Activated B cell treated with CpG ODN at 0.5 μM for 24 hours (primary cell): Measurements from ENCODE around the gene CPT1A. TPM values are rescaled to one million over a fixed set of nuclear protein-coding genes. Genes with fewer than 3 reads are reported as not detected.

Experiments
- ATAC-seq: fragments of 200-7000 bp; cut with Tn5 transposase; one replicate; pipeline ENCODE4 v1.10.0; 2021; ENCODE audit warnings: low read depth, mild to moderate bottlenecking, moderate library complexity
- CTCF ChIA-PET: fragments of 350-600 bp; sonication (Branson Sonifier 250); formaldehyde crosslinking; loops from one replicate; lab custom pipeline; 2021; ENCODE audit warnings: antibody characterized with exemption; lab: Charles Lee
- POLR2A ChIA-PET: fragments of 350-600 bp; sonication (Branson Sonifier 250); formaldehyde crosslinking; loops from one replicate; lab custom pipeline; 2021; ENCODE audit warnings: antibody characterized with exemption; lab: Charles Lee
- DNase-seq: peaks from one replicate; pipeline ENCODE4 v3.0.0; 2022
- H3K27ac Mint-ChIP-seq: one replicate; pipeline ENCODE4 v1.8.0; 2020; ENCODE audit warnings: mixed read lengths
- H3K27me3 Mint-ChIP-seq: one replicate; pipeline ENCODE4 v1.8.0; 2021; ENCODE audit warnings: mixed read lengths
- H3K36me3 Mint-ChIP-seq: one replicate; pipeline ENCODE4 v1.8.0; 2021; ENCODE audit warnings: low read depth, mixed read lengths
- H3K4me1 Mint-ChIP-seq: one replicate; pipeline ENCODE4 v1.8.0; 2021; ENCODE audit warnings: mixed read lengths
- H3K4me3 Mint-ChIP-seq: one replicate; pipeline ENCODE4 v1.8.0; 2020; ENCODE audit warnings: mild to moderate bottlenecking, mixed read lengths
- H3K9me3 Mint-ChIP-seq: one replicate; pipeline ENCODE4 v1.8.0; 2020; ENCODE audit warnings: mixed read lengths
- intact Hi-C: fragments of 100-400 bp; cut with micrococcal nuclease; formaldehyde crosslinking; loops from one replicate; pipeline ENCODE4 v1.15.1; 2024
- total RNA-seq: library from RNA; stranded (reverse); gene quantifications from 2 replicates; pipeline ENCODE4 v1.2.3, GENCODE V29; 2022
- TF ChIP-seq, protein P1 (sequence below): fragments of 200-600 bp; IDR thresholded peaks from one replicate; pipeline ENCODE4 v1.8.0; 2022; ENCODE audit warnings: antibody characterized with exemption, mild to moderate bottlenecking

CPT1A gene
- total RNA-seq, 1 donor from 2014 or later = 17.2 TPM

DNA sequence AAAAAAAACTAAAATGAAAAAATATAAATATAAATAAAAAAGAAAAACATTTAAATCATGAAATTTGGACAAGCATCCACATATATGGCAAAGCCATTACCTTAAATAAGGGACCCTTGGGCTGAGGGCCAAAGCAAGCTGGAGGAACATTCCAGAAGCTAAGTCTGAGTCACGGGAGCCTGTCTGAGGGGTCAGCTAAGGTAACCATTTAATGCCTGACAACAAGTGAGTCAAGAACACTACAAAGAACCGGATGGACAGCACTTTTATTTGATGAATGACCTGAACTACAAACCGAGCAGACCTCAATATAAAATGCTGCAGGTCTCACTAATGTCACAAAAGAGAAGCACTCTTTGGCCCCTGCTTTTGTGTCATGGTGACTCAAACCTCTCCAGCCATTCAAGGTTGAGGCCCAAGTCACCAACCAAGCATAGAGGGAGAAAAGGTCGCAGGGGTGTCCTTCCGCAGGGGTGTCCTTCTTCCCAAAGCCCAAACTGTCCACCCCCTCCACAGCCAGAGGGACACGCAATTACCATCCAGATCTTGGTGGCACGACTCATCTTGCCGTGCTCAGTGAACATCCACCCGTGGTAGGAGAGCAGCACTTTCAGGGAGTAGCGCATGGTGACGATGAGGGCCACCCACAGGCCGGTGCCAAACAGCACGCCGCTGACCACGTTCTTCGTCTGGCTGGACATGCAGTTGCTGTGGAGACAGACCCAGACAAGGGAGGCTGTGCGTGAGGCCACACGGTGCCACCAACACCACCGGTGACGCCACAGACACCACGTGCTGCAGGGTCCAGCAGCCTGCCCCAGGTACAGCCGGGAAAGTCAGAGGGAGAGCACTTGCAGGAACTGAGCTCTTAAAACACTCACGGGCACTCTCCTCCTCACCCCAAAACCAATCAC lies 34.5 kb downstream of the CPT1A start:
- no peak overlapping the region for H3K4me3 Mint-ChIP-seq
- TF ChIP-seq, protein P1, sequence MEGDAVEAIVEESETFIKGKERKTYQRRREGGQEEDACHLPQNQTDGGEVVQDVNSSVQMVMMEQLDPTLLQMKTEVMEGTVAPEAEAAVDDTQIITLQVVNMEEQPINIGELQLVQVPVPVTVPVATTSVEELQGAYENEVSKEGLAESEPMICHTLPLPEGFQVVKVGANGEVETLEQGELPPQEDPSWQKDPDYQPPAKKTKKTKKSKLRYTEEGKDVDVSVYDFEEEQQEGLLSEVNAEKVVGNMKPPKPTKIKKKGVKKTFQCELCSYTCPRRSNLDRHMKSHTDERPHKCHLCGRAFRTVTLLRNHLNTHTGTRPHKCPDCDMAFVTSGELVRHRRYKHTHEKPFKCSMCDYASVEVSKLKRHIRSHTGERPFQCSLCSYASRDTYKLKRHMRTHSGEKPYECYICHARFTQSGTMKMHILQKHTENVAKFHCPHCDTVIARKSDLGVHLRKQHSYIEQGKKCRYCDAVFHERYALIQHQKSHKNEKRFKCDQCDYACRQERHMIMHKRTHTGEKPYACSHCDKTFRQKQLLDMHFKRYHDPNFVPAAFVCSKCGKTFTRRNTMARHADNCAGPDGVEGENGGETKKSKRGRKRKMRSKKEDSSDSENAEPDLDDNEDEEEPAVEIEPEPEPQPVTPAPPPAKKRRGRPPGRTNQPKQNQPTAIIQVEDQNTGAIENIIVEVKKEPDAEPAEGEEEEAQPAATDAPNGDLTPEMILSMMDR = no peak
- no peaks in the 10 kb centered on the region for H3K27me3 Mint-ChIP-seq
- ATAC-seq = no peak
- intact Hi-C loops = no loop called here
- H3K4me1 Mint-ChIP-seq = peaks cover 3% of the 10 kb centered on the region
- ChIA-PET CTCF (interaction anchor here (1.0 kb wide), 1 partner anchor 8 kb away, joined by 3 read pairs; no protein-coding TSS in a partner anchor), POLR2A (interaction anchor here (0.7 kb wide), 1 partner anchor 9 kb away, joined by 3 read pairs; no protein-coding TSS in a partner anchor)
- no peak for DNase-seq
- no peak overlapping the region for H3K27ac Mint-ChIP-seq
- H3K9me3 Mint-ChIP-seq = no peaks in the 10 kb centered on the region
- H3K36me3 Mint-ChIP-seq = peaks cover 38% of the 10 kb centered on the region

DNA sequence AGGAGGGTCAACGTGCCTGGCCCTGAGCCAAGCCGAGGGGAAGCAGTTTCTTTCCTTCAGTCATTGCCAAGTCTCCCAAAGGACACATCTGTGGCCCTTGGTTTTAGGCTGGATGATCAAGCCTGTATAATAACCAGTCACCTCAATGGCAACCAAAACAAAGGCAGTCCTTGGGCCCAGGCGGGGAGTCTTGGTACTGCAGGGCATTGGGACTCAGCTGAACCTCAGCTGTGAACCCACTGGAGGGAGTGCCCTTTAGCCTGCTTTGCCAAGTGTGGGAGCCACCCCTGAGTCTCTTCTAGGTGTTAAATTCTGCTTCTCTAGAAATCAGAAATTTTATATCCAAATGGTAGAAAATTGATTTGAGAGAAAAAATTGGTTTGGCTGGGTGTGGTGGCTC lies 36.9 kb downstream of the CPT1A start:
- Mint-ChIP-seq H3K4me1 (no peaks in the 10 kb centered on the region), H3K9me3 (no peaks in the 10 kb centered on the region), H3K27ac (no peak overlapping the region), H3K36me3 (peaks cover 43% of the 10 kb centered on the region), H3K27me3 (no peaks in the 10 kb centered on the region), H3K4me3 (no peak overlapping the region)
- CTCF ChIA-PET = no interaction called here
- intact Hi-C loops = no loop called here
- ATAC-seq (no peak), DNase-seq (no peak)
- TF ChIP-seq, protein P1 = no peak
- POLR2A ChIA-PET = no interaction called here

DNA sequence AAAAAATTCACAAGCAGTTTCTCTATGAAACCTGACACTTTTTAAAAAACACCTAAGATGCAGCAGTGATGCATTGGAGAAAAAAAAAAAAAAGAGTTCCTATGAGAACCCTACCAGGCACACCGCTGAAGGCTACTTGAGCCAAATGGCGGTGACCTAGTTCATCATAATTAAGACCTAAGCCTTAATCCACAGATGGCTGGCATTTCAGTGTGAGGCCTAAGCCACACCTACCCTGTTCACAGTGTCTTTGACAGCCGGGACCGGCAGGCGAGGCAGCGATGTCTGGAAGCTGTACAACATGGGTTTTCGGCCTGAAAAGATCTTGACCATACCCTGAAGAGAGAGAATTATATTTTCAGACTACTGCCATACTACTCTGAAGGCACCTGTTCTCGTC lies 38.0 kb downstream of the CPT1A start:
- ChIA-PET POLR2A (no interaction called here), CTCF (no interaction called here)
- H3K27ac Mint-ChIP-seq = no peak overlapping the region
- intact Hi-C loops = no loop called here
- DNase-seq (no peak), ATAC-seq (no peak)
- H3K27me3 Mint-ChIP-seq = no peaks in the 10 kb centered on the region
- peaks cover 43% of the 10 kb centered on the region for H3K36me3 Mint-ChIP-seq
- H3K4me1 Mint-ChIP-seq = no peaks in the 10 kb centered on the region
- H3K4me3 Mint-ChIP-seq = no peak overlapping the region
- TF ChIP-seq, protein P1 = no peak
- H3K9me3 Mint-ChIP-seq = no peaks in the 10 kb centered on the region

DNA sequence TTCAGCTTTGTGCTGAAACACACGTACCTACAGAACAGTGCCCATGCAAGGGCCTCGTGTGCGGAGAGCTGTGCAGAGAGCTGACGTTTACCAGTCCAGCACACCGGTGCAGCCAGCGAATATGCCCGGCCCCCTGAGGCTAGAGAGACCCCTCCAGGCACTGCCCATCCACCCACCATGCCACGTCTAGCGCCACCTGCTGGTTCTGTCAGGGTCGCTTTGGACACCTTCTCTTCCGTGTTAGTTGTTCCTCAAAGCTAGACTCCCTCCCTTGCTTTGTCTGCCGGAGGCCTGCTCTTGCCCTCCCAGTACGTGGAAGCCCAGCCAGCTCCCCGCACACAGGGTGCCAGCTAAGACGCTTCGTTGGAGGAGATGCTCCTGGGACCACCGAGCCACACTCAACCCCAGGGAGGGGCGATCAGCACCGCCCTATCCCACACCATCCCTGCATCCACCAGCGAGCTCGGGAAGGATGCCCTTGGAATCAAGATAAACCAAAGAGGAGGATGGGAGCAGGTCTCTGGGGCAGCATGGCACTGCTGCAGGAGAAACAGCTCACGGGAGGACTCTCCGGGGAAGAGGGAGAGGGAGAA lies 43.4 kb downstream of the CPT1A start:
- Mint-ChIP-seq H3K27me3 (no peaks in the 10 kb centered on the region), H3K4me1 (no peaks in the 10 kb centered on the region), H3K9me3 (no peaks in the 10 kb centered on the region), H3K27ac (no peak overlapping the region), H3K36me3 (peaks cover 56% of the 10 kb centered on the region), H3K4me3 (no peak overlapping the region)
- TF ChIP-seq, protein P1 = no peak
- intact Hi-C loops = loop anchor here (5.0 kb wide), 1 partner anchor 44 kb away; the partner anchor contains the start of gene CPT1A
- ATAC-seq (peak; percentile 28), DNase-seq (no peak)
- CTCF ChIA-PET = interaction anchor here (0.9 to 3.5 kb wide), 4 partner anchors 15 to 301 kb away, joined by 3 to 20 read pairs (median 4); no protein-coding TSS in a partner anchor
- POLR2A ChIA-PET = interaction anchor here (0.6 kb wide), 1 partner anchor 9 kb away, joined by 3 read pairs; no protein-coding TSS in a partner anchor

DNA sequence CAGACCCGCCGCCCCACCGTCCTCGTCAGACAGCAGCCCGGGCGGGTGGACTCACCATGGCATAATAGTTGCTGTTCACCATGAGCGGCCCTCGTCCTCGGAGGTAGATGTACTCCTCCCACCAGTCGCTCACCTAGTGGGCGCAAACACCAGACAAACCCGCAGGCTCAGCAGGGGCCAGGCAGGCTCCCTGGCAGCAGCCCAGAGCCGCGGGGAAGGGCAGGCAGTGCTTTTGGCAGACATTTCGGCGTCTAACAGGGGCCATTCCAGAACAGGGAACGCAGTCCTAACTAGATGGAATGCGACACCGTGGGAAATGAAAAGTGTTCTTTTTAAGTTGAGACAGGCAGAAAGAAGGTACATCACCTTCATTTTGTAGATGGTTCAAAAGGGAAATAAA lies 44.9 kb downstream of the CPT1A start:
- H3K9me3 Mint-ChIP-seq = no peaks in the 10 kb centered on the region
- DNase-seq (no peak), ATAC-seq (no peak)
- no peak overlapping the region for H3K27ac Mint-ChIP-seq
- H3K36me3 Mint-ChIP-seq = peaks cover 54% of the 10 kb centered on the region
- H3K4me1 Mint-ChIP-seq = no peaks in the 10 kb centered on the region
- CTCF ChIA-PET = interaction anchor here (3.5 kb wide), 1 partner anchor 47 kb away, joined by 20 read pairs; no protein-coding TSS in a partner anchor
- POLR2A ChIA-PET = no interaction called here
- TF ChIP-seq, protein P1 = no peak
- intact Hi-C loops = loop anchor here (5.0 kb wide), 1 partner anchor 46 kb away; the partner anchor contains the start of gene CPT1A
- no peak overlapping the region for H3K4me3 Mint-ChIP-seq
- H3K27me3 Mint-ChIP-seq = no peaks in the 10 kb centered on the region
